H9 (cell line): ENCODE results near the gene ZNF672. TPM values are rescaled to one million over a fixed set of nuclear protein-coding genes. Genes with fewer than 3 reads are reported as not detected.

Experiments
- DNase-seq: peaks from one replicate; pipeline ENCODE4 v3.0.0-alpha.2; 2017
- H2AFZ ChIP-seq: one replicate; pipeline ENCODE4 v1.6.1; 2013; ENCODE audit warnings: mild to moderate bottlenecking, low read length, control low read depth, moderate library complexity
- H2AK5ac ChIP-seq: 2 replicates; pipeline ENCODE4 v1.6.1; 2013; ENCODE audit warnings: low read length, control low read depth, mixed read lengths; ENCODE audit not compliant: insufficient read length
- H2BK120ac ChIP-seq: one replicate; pipeline ENCODE4 v1.6.1; 2013; ENCODE audit warnings: low read depth, mild to moderate bottlenecking, low read length, control low read depth, inconsistent platforms; ENCODE audit not compliant: poor library complexity, severe bottlenecking
- H2BK12ac ChIP-seq: 2 replicates; pipeline ENCODE4 v1.6.1; 2013; ENCODE audit warnings: low read length, control low read depth, mixed read lengths, low read depth; ENCODE audit not compliant: insufficient read length
- H2BK15ac ChIP-seq: 2 replicates; pipeline ENCODE4 v1.6.1; 2013; ENCODE audit warnings: low read depth, low read length, control low read depth
- H2BK20ac ChIP-seq: one replicate; pipeline ENCODE4 v1.6.1; 2013; ENCODE audit warnings: low read depth, mild to moderate bottlenecking, low read length, control low read depth, inconsistent platforms; ENCODE audit not compliant: poor library complexity, severe bottlenecking
- H2BK5ac ChIP-seq: 2 replicates; pipeline ENCODE4 v1.6.1; 2013; ENCODE audit warnings: low read length, control low read depth, mixed read lengths; ENCODE audit not compliant: insufficient read length
- H3K14ac ChIP-seq: 2 replicates; pipeline ENCODE4 v1.6.1; 2013; ENCODE audit warnings: low read length, control low read depth; ENCODE audit not compliant: insufficient read depth
- H3K18ac ChIP-seq: 2 replicates; pipeline ENCODE4 v1.6.1; 2013; ENCODE audit warnings: low read depth, mild to moderate bottlenecking, mixed read lengths, low read length, control low read depth; ENCODE audit not compliant: insufficient read length
- H3K23ac ChIP-seq: 2 replicates; pipeline ENCODE4 v1.6.1; 2013; ENCODE audit warnings: low read length, control low read depth, mixed read lengths, low read depth; ENCODE audit not compliant: insufficient read length
- H3K23me2 ChIP-seq: 2 replicates; pipeline ENCODE4 v1.6.1; 2013; ENCODE audit warnings: low read depth, mild to moderate bottlenecking, mixed read lengths, low read length, control low read depth; ENCODE audit not compliant: insufficient read length, poor library complexity, severe bottlenecking
- H3K27ac ChIP-seq: 2 replicates; pipeline ENCODE4 v1.5.1; 2013; ENCODE audit warnings: low read length, control low read depth, mixed read lengths, low read depth; ENCODE audit not compliant: insufficient read length
- H3K27me3 ChIP-seq: 2 replicates; pipeline ENCODE4 v1.6.1; 2013; ENCODE audit warnings: low read length, control low read depth, inconsistent platforms; ENCODE audit not compliant: insufficient read depth
- H3K4ac ChIP-seq: 2 replicates; pipeline ENCODE4 v1.6.1; 2013; ENCODE audit warnings: low read depth, mild to moderate bottlenecking, control low read depth, inconsistent platforms, low read length, moderate library complexity
- H3K4me1 ChIP-seq: 2 replicates; pipeline ENCODE4 v1.6.1; 2013; ENCODE audit warnings: low read length, control low read depth, inconsistent platforms; ENCODE audit not compliant: insufficient read depth
- H3K4me2 ChIP-seq: 2 replicates; pipeline ENCODE4 v1.6.1; 2013; ENCODE audit warnings: low read length, control low read depth, mixed read lengths; ENCODE audit not compliant: insufficient read length, insufficient read depth
- H3K56ac ChIP-seq: 2 replicates; pipeline ENCODE4 v1.6.1; 2013; ENCODE audit warnings: low read depth, mild to moderate bottlenecking, mixed read lengths, low read length, control low read depth; ENCODE audit not compliant: insufficient read length
- H3K79me1 ChIP-seq: 2 replicates; pipeline ENCODE4 v1.6.1; 2013; ENCODE audit warnings: low read depth, mild to moderate bottlenecking, moderate library complexity, low read length, control low read depth, inconsistent platforms; ENCODE audit not compliant: insufficient read depth, poor library complexity, severe bottlenecking
- H3K79me2 ChIP-seq: 2 replicates; pipeline ENCODE4 v1.6.1; 2013; ENCODE audit warnings: low read length, control low read depth, inconsistent platforms; ENCODE audit not compliant: insufficient read depth
- H3K9ac ChIP-seq: 2 replicates; pipeline ENCODE4 v1.6.1; 2013; ENCODE audit warnings: low read length, control low read depth, mixed read lengths; ENCODE audit not compliant: insufficient read length; ENCODE audit errors: extremely low read depth
- H3K9me3 ChIP-seq: one replicate; pipeline ENCODE4 v1.6.1; 2013; ENCODE audit warnings: low read depth, low read length, inconsistent platforms; ENCODE audit not compliant: control insufficient read depth
- H3T11ph ChIP-seq: one replicate; pipeline ENCODE4 v1.6.1; 2013; ENCODE audit warnings: mild to moderate bottlenecking, low read length, control low read depth, inconsistent platforms
- H4K20me1 ChIP-seq: one replicate; pipeline ENCODE4 v1.6.1; 2013; ENCODE audit not compliant: control insufficient read depth, insufficient read length, insufficient read depth
- H4K5ac ChIP-seq: 2 replicates; pipeline ENCODE4 v1.6.1; 2013; ENCODE audit warnings: low read depth, mild to moderate bottlenecking, mixed read lengths, low read length, control low read depth; ENCODE audit not compliant: insufficient read length
- H4K8ac ChIP-seq: replicated peaks from 2 replicates; pipeline ENCODE4 v1.6.1; 2013; ENCODE audit warnings: low read length, control low read depth, mixed read lengths, low read depth; ENCODE audit not compliant: insufficient read length
- H4K91ac ChIP-seq: 2 replicates; pipeline ENCODE4 v1.6.1; 2013; ENCODE audit warnings: low read depth, mild to moderate bottlenecking, moderate library complexity, mixed read lengths, low read length, control low read depth; ENCODE audit not compliant: insufficient read length
- H3K27ac Mint-ChIP-seq, 3 experiments: 2 replicates in 2 of 3; 3 replicates in 1 of 3; pipeline ENCODE4 v1.8.0; 2020 to 2021; ENCODE audit warnings: mixed read lengths in 3 of 3, mild to moderate bottlenecking in 1 of 3, moderate library complexity in 1 of 3
- H3K27me3 Mint-ChIP-seq: 2 replicates; pipeline ENCODE4 v1.8.0; 2021; ENCODE audit warnings: low read depth, mild to moderate bottlenecking, moderate library complexity, mixed read lengths
- H3K36me3 Mint-ChIP-seq, 3 experiments: 2 replicates in 2 of 3; 3 replicates in 1 of 3; pipeline ENCODE4 v1.8.0; 2020 to 2021; ENCODE audit warnings: low read depth in 3 of 3, mixed read lengths in 3 of 3; ENCODE audit not compliant: insufficient read depth in 1 of 3
- H3K4me1 Mint-ChIP-seq, 2 experiments: 2 replicates each; pipeline ENCODE4 v1.8.0; 2020; ENCODE audit warnings: mixed read lengths in 2 of 2
- H3K4me3 Mint-ChIP-seq, 2 experiments: 2 replicates in 1 of 2; 3 replicates in 1 of 2; pipeline ENCODE4 v1.8.0; 2020 to 2021; ENCODE audit warnings: mild to moderate bottlenecking in 2 of 2, mixed read lengths in 2 of 2, moderate library complexity in 1 of 2
- H3K9me3 Mint-ChIP-seq, 2 experiments: 2 replicates in 1 of 2; 3 replicates in 1 of 2; pipeline ENCODE4 v1.8.0; 2020; ENCODE audit warnings: mild to moderate bottlenecking in 2 of 2, mixed read lengths in 2 of 2, moderate library complexity in 1 of 2
- CTCF ChIP-seq: fragments of 200-600 bp; sonication (generic); conservative IDR thresholded peaks from 3 replicates; pipeline ENCODE4 v1.8.0; 2021; ENCODE audit warnings: antibody characterized with exemption, mild to moderate bottlenecking
- WGBS: extraction: QIAGEN DNeasy Blood & Tissue Kit; methylation state at CpG from one replicate; pipeline ENCODE4 v1.1.7; 2013; ENCODE audit warnings: missing lambda C conversion rate, low lambda C conversion rate, mixed read lengths; ENCODE audit not compliant: insufficient read length; ENCODE audit errors: extremely low coverage; 5-methylcytosine and 5-hydroxymethylcytosine counted together
- total RNA-seq: library from RNA; stranded (reverse); gene quantifications from 2 replicates; pipeline ENCODE4 v1.2.1, GENCODE V29; 2021

The ZNF672 gene
- total RNA-seq, 1 experiment from 2014 or later: 29.4 TPM

- WGBS: no CpG with 5 or more reads among the region's 1 CpG
- Histone ChIP-seq H3K79me2 (no peaks in the 10 kb centered on the region), H4K5ac (no peak overlapping the region), H3K79me1 (no peaks in the 10 kb centered on the region), H3K9me3 (no peaks in the 10 kb centered on the region), H4K8ac (no peak overlapping the region), H2BK15ac (no peak overlapping the region), H3K18ac (no peak overlapping the region), H2BK120ac (no peak overlapping the region), H4K91ac (no peak overlapping the region), H3K56ac (no peak overlapping the region), H2BK5ac (no peak overlapping the region), H3T11ph (no peak overlapping the region), H2BK20ac (no peak overlapping the region), H3K27me3 (no peaks in the 10 kb centered on the region), H2AFZ (no peak overlapping the region), H2AK5ac (no peak overlapping the region), H3K4me1 (no peaks in the 10 kb centered on the region), H3K23me2 (no peaks in the 10 kb centered on the region), H2BK12ac (no peak overlapping the region), H3K27ac (no peak overlapping the region), H3K4me2 (no peak overlapping the region), H3K14ac (no peak overlapping the region), H3K4ac (no peak overlapping the region), H4K20me1 (no peaks in the 10 kb centered on the region), H3K9ac (no peak overlapping the region), H3K23ac (no peak overlapping the region)
- no peaks in the 10 kb centered on the region for H3K36me3 Mint-ChIP-seq
- H3K27me3 Mint-ChIP-seq: no peaks in the 10 kb centered on the region
- H3K4me3 Mint-ChIP-seq: peak overlapping the region in 1 of 2 experiments; percentile 21; a peak in 1 of 5 replicates
- no peak for TF ChIP-seq CTCF
- H3K9me3 Mint-ChIP-seq: no peaks in the 10 kb centered on the region
- no peak for DNase-seq
- peak overlapping the region in 1 of 3 experiments; percentile 94; a peak in 3 of 7 replicates for H3K27ac Mint-ChIP-seq
- peaks cover 13 to 20% of the 10 kb centered on the region in 2 experiments for H3K4me1 Mint-ChIP-seq
Observed at GRCh38 chr1:248885646-248886045, 47.6 kb downstream of the ZNF672 start.
